T-helper 2 cell treated with Interferon-gamma antibody and Interleukin-4, amounts not matched to agents 5 μg/mL and 100 μg/mL, for 36 hours (primary cell): ENCODE results near the gene WDR27.

Experiments
- DNase-seq: peaks from one replicate; pipeline ENCODE4 v3.0.0; 2021; ENCODE audit warnings: low spot score
- H3K27ac Mint-ChIP-seq: one replicate; pipeline ENCODE4 v1.8.0; 2021; ENCODE audit warnings: mild to moderate bottlenecking, mixed read lengths
- H3K27me3 Mint-ChIP-seq: one replicate; pipeline ENCODE4 v1.8.0; 2021; ENCODE audit warnings: low read depth, mixed read lengths
- H3K36me3 Mint-ChIP-seq: one replicate; pipeline ENCODE4 v1.8.0; 2021; ENCODE audit warnings: low read depth, mixed read lengths
- H3K4me1 Mint-ChIP-seq: one replicate; pipeline ENCODE4 v1.8.0; 2021; ENCODE audit warnings: low read depth, mixed read lengths
- H3K4me3 Mint-ChIP-seq: one replicate; pipeline ENCODE4 v1.8.0; 2022; ENCODE audit warnings: mild to moderate bottlenecking, moderate library complexity, mixed read lengths
- H3K9me3 Mint-ChIP-seq: one replicate; pipeline ENCODE4 v1.8.0; 2021; ENCODE audit warnings: mixed read lengths

The WDR27 gene

GRCh38 chr6:169421586-169422264, 280.1 kb downstream of the WDR27 start:
- Mint-ChIP-seq H3K4me1 (no peaks in the 10 kb centered on the region), H3K36me3 (no peaks in the 10 kb centered on the region), H3K9me3 (peaks cover 3% of the 10 kb centered on the region), H3K4me3 (no peak overlapping the region), H3K27ac (no peak overlapping the region), H3K27me3 (no peaks in the 10 kb centered on the region)
- no peak for DNase-seq

GRCh38 chr6:169420912-169421543, 280.8 kb downstream of the WDR27 start:
- no peaks in the 10 kb centered on the region for H3K4me1 Mint-ChIP-seq
- no peak for DNase-seq
- no peaks in the 10 kb centered on the region for H3K9me3 Mint-ChIP-seq
- no peaks in the 10 kb centered on the region for H3K27me3 Mint-ChIP-seq
- no peak overlapping the region for H3K4me3 Mint-ChIP-seq
- no peaks in the 10 kb centered on the region for H3K36me3 Mint-ChIP-seq
- H3K27ac Mint-ChIP-seq: no peak overlapping the region

GRCh38 chr6:169417101-169417500, 284.7 kb downstream of the WDR27 start:
- peaks cover 11% of the 10 kb centered on the region for H3K9me3 Mint-ChIP-seq
- no peak for DNase-seq
- H3K36me3 Mint-ChIP-seq: no peaks in the 10 kb centered on the region
- H3K4me1 Mint-ChIP-seq: no peaks in the 10 kb centered on the region
- no peak overlapping the region for H3K4me3 Mint-ChIP-seq
- H3K27ac Mint-ChIP-seq: no peak overlapping the region
- H3K27me3 Mint-ChIP-seq: no peaks in the 10 kb centered on the region

- no peaks in the 10 kb centered on the region for H3K4me1 Mint-ChIP-seq
- H3K9me3 Mint-ChIP-seq: peaks cover 11% of the 10 kb centered on the region
- no peaks in the 10 kb centered on the region for H3K27me3 Mint-ChIP-seq
- DNase-seq: no peak
- no peak overlapping the region for H3K4me3 Mint-ChIP-seq
- no peaks in the 10 kb centered on the region for H3K36me3 Mint-ChIP-seq
- no peak overlapping the region for H3K27ac Mint-ChIP-seq
Observed at GRCh38 chr6:169416249-169416648, 285.6 kb downstream of the WDR27 start.

GRCh38 chr6:169415179-169415578, 286.6 kb downstream of the WDR27 start:
- H3K27me3 Mint-ChIP-seq: no peaks in the 10 kb centered on the region
- no peak overlapping the region for H3K4me3 Mint-ChIP-seq
- peaks cover 11% of the 10 kb centered on the region for H3K9me3 Mint-ChIP-seq
- no peaks in the 10 kb centered on the region for H3K36me3 Mint-ChIP-seq
- DNase-seq: no peak
- H3K27ac Mint-ChIP-seq: no peak overlapping the region
- no peaks in the 10 kb centered on the region for H3K4me1 Mint-ChIP-seq

GRCh38 chr6:169411722-169412121, 290.1 kb downstream of the WDR27 start:
- H3K9me3 Mint-ChIP-seq: peaks cover 11% of the 10 kb centered on the region
- H3K27me3 Mint-ChIP-seq: no peaks in the 10 kb centered on the region
- H3K4me1 Mint-ChIP-seq: no peaks in the 10 kb centered on the region
- no peak overlapping the region for H3K27ac Mint-ChIP-seq
- no peak for DNase-seq
- no peak overlapping the region for H3K4me3 Mint-ChIP-seq
- H3K36me3 Mint-ChIP-seq: no peaks in the 10 kb centered on the region

- Mint-ChIP-seq H3K4me3 (no peak overlapping the region), H3K9me3 (peaks cover 11% of the 10 kb centered on the region), H3K36me3 (no peaks in the 10 kb centered on the region), H3K27ac (no peak overlapping the region), H3K4me1 (no peaks in the 10 kb centered on the region), H3K27me3 (no peaks in the 10 kb centered on the region)
- DNase-seq: no peak
Observed at GRCh38 chr6:169411296-169411695, 290.5 kb downstream of the WDR27 start.

GRCh38 chr6:169409742-169410312, 292.0 kb downstream of the WDR27 start:
- Mint-ChIP-seq H3K9me3 (peaks cover 5% of the 10 kb centered on the region), H3K27ac (no peak overlapping the region), H3K4me3 (no peak overlapping the region), H3K27me3 (no peaks in the 10 kb centered on the region), H3K36me3 (no peaks in the 10 kb centered on the region), H3K4me1 (no peaks in the 10 kb centered on the region)
- no peak for DNase-seq

GRCh38 chr6:169407325-169407724, 294.5 kb downstream of the WDR27 start:
- Mint-ChIP-seq H3K27me3 (no peaks in the 10 kb centered on the region), H3K27ac (no peak overlapping the region)
- no peak for DNase-seq

More at GRCh38 chr6:169407325-169407724, 294.5 kb downstream of the WDR27 start:
- Mint-ChIP-seq H3K4me1 (no peaks in the 10 kb centered on the region), H3K36me3 (no peaks in the 10 kb centered on the region), H3K9me3 (no peaks in the 10 kb centered on the region), H3K4me3 (no peak overlapping the region)
